HG03520 (cell line): ENCODE data around the gene GNB1.
"Not testable (repeated sequence)": the region's sequence is repeated elsewhere in the genome, so short reads cannot be mapped to it uniquely, and the experiment has no call there.

Experiments used
- ATAC-seq: cut with Tn5 transposase; IDR thresholded peaks from one replicate; pipeline ENCODE4 v1.9.1; 2021; ENCODE audit warnings: mild to moderate bottlenecking, moderate library complexity; ENCODE audit not compliant: unreplicated experiment

Gene GNB1

GRCh38 chr1:1890506-1891348 lies at the start of gene GNB1:
TSS of gene GNB1 (minus strand) at chr1:1891087. CDS start at chr1:1825453, 65,634 bp downstream.
- ATAC-seq = peak; percentile 59

- no peak for ATAC-seq
Observed at GRCh38 chr1:1940123-1940425, 49.2 kb upstream of the GNB1 start.

GRCh38 chr1:1939296-1940122 lies 48.6 kb upstream of the GNB1 start:
- no peak for ATAC-seq

DNA sequence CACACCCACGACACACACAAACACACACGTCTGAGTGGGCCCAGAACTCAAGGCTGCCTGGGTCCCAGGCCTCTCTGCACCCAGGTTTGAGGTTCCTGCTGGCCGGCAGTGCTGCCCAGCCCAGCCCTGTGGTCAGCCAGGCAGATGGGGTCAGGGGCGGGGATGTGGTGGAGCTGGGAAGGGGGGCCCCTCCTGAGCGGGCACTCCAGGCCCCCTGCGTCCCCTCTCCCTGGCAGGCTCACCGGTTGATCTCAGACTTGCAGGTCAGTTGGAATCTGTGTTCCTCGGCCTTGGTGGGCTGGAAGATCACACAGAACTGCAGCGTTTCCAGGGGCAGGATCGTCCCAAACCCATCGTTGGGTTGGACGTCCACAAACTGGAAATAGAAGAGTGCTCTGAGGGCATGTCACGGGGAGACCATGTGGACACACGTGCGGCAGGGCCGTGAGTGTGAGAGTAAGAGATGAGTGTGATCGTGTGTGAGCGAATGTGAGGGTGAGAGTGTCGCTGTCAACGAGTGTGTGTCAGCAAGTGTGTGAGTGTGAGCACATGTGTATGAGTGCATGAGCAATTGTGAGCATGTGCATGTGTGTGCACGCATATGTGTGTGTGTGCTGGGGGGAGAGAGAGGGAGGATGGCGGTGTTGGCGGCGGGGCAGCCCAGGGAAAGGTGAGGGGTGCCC lies 47.9 kb upstream of the GNB1 start:
- no peak for ATAC-seq

GRCh38 chr1:1938276-1938573 lies 47.3 kb upstream of the GNB1 start:
- no peak for ATAC-seq

DNA sequence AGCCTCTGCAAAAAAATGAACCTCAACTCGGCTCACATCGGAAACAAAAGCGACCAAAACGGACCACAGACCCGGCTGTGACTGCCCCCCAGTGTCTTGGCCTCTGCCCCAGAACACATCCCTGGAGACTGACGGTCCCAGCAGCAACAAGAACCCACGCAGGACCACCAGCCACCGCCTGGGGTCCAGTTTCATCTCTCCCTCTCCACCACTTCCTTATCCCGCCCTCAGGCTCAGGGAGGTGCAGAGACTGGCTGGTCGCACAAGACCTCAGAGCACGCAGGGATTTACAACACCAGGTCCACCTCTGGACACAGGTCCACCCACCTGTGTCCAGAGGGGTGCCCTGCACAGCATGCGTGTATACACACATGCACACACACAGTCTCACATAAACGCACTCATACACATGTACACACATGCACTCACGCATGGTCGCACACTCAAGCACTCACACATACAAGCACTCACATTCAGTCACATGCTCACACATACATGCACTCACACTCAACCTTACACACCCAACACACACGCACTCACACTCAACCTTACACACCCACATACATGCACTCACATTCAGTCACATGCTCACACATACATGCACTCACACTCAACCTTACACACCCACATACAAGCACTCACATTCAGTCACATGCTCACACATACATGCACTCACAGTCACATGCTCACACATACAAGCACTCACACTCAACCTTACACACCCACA lies 46.8 kb upstream of the GNB1 start:
- no peak for ATAC-seq

DNA sequence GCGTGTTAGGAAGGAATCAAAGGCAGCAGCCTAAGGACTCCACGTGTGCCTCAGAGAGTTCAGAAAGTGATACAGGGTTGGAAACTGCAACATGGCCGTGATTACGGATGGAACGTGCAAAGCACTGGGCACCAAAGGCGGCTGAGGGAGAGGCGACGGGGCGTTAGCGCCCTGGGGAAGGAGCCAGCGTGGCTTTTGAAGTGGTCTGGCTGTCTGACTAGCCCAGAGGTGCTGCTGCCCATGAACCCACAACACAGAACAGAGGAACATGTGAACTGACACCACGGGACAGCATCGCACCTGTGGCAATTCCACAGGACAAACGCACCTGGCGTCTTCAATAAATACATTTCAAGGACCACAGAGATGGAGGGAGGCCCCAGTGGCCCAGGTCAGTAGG lies 46.2 kb upstream of the GNB1 start:
- no peak for ATAC-seq

DNA sequence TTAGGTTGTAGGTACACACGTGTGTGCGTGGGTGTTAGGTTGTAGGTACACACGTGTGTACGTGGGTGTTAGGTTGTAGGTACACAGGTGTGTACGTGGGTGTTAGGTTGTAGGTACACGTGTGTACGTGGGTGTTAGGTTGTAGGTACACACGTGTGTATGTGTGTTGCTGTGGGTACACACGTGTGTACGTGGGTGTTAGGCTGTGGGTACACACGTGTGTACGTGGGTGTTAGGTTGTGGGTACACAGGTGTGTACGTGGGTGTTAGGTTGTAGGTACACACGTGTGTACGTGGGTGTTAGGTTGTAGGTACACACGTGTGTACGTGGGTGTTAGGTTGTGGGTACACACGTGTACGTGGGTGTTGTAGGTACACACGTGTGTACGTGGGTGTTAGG lies 44.0 kb upstream of the GNB1 start:
- ATAC-seq = not testable (repeated sequence)

DNA sequence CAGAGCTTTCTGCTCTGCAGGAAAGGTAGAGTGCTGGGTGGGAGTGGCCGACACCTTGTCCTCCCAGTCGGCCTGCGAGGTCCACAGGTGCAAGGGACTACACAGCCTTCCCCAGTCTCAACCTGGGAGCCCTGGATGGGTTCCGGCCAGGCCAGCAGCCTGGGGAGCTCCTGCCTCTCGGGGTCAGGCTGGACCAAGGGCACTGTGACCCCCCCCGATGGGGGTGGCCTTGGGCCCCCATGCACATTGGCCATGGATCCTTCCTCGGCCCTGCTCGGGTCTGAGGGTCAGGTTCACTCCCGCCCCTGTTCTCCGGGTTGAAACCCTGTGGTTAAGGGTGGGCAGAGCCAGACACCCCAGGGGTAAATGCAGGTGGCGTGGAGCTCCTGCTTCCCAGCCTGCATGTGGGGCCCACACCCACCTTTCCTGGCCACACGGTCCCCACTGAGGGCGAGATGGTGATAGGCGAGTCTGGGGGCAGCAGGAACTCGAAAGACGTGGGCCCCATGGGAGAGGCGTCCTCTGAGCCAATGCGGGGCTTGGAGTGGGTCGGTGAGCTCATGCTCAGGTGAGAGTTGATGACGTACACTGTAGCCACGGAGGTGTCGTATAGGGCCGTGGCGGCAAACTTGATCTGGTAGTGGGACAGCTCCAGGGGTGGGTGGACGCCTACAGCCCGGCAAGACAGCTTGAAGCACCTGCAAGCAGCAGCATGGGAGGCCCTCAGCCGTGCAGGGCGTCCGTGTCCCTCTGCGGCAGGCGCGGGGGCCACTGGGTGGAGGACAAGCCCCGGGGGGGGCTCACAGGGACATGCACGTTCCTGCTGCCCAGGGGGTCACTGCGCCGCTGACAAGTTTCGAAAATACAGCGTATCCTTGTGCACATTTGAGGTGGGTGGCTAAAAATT lies 39.0 kb upstream of the GNB1 start:
- no peak for ATAC-seq

DNA sequence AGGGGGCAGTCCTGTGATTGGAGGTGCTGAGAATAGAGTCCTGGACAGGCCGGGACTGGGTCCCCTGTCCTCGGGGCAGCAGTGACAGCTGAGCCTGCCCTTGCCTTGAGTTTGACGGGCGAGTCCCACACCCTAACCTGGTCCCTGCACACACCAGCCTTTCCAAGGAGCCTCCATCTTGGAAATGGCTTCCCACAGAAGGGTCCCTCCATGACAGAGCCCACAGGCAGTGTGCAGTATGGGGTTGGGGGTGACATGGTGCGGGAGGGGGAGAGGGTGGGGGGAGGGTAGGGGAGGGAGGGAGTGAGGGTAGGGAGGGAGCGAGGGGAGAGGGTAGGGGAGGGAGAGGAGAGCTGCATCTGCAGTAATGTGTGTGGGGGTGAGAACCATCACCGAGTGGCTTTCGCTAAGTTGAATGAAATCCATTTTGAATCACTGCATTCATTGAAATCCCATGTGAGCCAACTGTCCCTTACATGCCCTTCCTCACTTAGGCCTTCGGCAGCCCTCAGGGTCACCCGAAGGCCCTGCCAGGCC lies 38.3 kb upstream of the GNB1 start:
- ATAC-seq = no peak

- ATAC-seq = no peak
Observed at GRCh38 chr1:1928231-1929101, 37.6 kb upstream of the GNB1 start.

DNA sequence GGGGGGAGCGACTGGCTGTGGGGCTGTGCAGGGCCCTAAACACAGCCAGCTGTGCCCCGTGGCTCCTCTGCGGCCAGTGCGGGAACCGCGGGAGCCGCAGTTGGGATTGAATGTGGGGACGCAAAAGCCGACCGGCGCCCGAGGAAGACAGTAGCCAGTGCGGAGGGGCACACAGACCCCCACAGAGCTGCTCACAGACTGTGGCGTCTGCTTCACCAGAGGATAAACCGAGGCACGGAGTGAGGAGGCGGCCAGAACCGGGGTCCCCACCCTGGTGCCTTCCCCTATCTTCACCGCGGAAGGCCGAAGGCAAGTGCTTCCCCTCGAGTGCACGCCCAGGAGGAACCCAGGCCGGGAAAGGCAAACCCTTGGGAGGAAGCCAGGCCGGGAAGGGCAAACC lies 36.9 kb upstream of the GNB1 start:
- ATAC-seq = no peak

- ATAC-seq = no peak
Observed at GRCh38 chr1:1926886-1927660, 36.2 kb upstream of the GNB1 start.

- no peak for ATAC-seq
Observed at GRCh38 chr1:1926346-1926811, 35.5 kb upstream of the GNB1 start.

GRCh38 chr1:1925437-1926345 lies 34.8 kb upstream of the GNB1 start:
- ATAC-seq = no peak

- no peak for ATAC-seq
Observed at GRCh38 chr1:1924849-1925248, 34.0 kb upstream of the GNB1 start.

- ATAC-seq = no peak
Observed at GRCh38 chr1:1924386-1924785, 33.5 kb upstream of the GNB1 start.
